ENCODE results near the gene KCNK17.
"Not testable (repeated sequence)": the region's sequence is repeated elsewhere in the genome, so short reads cannot be mapped to it uniquely, and the experiment has no call there.

Gene KCNK17

DNA sequence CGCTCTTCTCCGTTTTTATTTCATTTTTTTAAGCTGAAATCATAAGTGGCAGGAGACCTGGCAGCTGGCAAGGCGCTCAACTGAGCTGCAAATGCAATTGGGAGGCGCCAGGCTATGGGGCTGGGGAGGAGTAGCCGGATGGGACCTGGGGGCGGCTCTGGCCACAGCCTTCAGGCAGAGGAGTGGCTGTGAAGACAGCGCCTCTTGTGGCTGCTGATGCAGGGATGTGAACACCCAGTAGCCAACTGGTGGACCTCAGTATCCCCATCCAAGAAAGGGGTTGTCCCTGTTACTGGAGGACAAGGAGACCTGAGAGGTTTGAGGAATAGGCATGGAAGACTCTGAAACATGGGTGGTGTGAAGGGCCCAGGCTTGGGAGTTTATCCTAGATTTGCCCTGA is 12.6 kb downstream of the KCNK17 start:
- FAIRE-seq: no peak

DNA sequence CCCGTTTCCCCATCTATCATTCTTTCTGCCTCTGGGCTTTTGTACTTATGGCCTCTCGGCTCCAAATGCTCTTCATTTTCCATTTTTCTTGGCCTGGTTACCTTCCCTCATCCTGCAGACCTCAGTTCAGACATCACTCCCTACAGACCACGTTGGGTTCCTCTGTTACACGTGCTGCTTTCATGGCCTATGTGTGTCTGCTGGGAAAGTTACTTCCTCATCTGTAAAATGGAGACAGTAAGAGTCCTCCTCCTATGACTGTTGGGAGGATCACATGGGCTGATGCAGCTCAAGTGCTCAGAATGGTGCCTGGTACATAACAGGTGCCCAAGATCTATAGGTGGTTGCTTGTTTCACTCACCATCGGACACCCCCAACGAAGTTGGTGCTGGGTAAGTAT is 13.5 kb downstream of the KCNK17 start:
- no peak for FAIRE-seq

DNA sequence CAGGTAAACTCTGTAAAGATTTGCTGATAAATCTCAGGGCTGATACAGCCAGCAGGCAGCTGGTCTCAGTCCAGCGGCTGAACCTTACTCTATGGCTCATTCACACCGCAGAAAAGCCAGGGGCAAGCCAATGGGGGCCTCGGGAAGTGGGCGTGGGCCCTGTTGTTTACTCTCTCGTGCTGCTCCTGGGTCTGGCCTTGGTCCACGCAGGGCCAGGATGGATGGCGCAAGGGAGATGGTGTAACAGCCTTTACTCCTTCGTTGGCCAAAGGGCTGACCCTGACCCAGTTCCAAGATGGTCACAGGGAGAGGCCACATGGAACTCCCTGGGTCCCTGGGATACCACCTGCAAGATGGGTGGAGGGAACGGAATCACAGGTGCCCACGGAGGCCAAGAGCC is 16.2 kb downstream of the KCNK17 start:
- no peak for FAIRE-seq

DNA sequence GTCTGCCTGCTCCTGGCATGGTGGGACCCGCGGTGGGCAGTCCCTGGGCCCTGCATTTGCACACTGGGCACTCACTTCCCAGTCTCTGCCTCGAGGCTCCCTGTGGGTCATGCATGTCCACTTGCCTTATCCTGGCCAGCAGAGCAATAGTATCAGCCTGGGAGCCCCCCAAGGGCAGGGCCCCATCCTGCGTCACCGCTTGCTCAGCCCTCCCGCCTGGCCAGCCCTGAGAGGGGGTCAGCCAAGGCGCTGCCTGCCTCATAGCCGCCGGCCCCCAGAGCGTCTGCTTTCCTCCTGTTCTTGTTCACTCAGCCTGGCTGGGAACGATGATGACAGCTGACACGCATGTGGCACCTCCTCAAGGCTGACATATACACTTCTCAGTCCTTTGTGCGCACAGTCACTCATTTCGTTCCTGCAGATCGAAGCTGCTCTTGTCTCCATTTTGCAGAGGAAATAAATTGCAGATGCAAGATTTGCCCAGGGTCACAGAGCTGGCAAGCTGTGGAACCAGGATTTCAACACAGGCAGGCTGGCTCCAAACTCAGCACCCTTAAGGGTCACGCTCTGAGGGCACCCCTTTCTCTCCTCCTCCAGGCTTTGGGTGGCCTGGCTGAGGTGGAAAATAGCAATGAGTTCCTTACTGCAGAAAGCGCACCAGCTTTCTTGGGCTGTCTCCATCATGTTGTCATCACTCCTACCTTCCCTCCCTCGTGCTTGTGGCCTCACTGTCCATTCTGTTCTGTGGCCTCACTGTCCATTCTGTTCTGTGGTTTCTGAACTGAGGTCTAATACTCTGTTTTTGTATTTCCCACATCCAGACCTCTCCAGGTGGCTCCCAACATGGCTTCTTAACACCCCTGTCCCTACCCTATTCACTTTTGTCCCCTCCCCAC is 17.2 kb downstream of the KCNK17 start:
- no peak for FAIRE-seq

DNA sequence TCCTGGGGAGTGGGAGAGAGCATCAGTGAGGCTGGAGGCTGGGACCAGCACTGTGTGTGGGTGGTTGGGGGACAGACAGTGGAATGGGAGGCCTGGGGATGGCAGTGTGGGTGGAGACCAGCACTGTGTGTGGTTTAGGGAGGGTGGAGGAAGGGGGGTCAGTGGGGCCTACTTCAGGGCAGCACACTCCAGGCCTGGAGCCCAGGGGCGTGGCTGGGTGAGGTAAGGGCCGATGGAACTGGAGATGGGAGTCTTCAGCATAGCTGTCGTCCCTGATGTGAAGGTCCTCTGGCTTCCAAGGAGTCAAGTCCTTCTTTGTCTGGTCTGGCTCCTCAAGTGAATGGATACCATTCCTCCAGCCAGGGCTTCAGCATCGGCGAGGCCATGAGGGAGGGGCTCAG is 18.6 kb downstream of the KCNK17 start:
- FAIRE-seq: no peak

DNA sequence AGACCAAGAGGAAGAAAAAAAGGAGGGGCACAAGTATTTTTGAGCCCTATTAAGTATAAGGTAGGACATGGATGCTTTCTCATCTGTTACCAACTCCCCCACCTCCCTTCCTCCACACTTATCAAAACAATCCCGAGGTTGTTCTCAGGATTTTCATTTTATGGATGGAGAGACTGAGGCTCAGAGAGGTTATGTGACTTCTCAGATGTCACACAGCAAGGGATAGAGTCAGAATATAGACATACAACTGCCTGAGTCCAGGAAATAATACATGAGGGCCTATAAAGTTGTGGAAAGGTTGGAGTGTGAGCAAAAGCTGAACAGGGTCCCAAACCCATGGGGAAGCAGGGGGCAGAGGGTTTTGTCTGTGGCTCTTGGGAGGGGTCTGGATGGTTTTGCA is 19.3 kb downstream of the KCNK17 start:
- no peak for FAIRE-seq

DNA sequence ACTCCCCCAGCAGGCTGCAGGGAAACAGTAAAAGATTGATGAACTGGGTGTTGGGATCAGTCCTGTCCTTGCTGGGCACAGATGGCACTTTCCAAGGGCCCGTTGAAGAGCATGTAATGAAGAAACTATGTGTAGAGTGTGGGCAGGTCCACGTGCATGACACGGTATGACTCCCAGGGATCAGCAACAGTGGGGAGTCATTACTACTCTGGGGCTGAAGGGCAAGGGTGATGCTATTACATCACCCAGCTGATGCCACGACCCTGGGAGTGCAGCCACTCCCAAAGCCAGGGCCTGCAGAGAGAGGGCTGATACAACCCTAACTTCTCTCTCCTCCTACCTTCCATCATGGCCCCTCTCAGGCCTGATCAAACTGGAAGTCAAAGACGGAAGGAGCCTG is 20.1 kb downstream of the KCNK17 start:
- no peak for FAIRE-seq

DNA sequence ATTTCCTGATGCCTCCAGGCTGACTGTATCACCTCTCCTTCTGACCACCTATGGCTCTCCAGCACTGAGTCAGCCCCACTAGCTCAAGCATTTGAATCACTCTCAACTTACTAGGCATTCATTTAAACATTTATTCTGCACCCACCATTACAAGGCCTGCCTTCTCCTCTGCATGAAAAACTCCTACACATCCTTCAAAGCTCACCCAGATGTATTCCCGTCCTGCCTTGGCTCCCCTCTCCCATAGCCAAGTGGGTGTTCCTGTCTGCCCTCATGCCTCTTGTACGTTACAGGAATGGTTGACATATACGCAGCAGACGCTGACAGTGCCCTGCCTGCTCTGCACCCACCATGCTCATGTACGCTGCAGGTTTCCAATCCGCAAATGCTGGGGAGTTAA is 21.6 kb downstream of the KCNK17 start:
- FAIRE-seq: no peak

DNA sequence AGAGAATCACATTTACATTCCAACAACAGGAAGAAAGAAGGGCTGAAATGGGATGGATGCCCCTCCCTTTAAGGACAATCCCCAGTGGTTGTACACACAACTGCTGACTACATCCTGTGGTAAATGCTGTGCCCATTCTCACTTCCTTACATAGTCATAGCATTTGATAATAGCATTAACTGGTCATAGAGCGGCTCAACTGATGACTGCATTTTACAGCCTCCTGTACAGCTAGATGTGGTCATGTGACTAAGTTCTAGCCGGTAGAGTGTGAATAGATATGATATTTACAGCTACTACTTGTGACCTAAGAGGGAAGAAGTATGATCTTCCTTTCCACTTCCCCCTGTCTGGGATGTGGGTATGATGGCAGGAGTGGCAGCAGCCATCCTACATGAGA is 24.7 kb downstream of the KCNK17 start:
- no peak for FAIRE-seq

DNA sequence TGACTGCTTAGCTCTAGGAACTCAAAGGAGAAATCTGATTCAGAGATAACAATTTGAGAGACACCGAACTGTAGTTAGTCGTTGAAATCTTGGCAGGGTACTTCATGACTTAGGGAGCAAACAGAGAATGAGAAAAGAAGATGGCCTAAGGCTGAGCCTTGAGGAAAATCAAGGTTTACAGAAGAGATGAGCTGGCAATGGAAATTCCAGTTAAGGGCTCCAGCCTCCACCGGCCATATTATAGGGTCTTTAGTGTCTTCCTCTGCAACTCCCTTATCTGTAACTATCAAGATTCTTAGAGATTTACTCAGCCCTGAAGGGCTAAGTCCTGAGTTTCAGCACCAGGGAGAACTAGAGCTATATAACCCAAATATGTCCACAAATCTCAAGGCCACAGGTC is 26.6 kb downstream of the KCNK17 start:
- no peak for FAIRE-seq

DNA sequence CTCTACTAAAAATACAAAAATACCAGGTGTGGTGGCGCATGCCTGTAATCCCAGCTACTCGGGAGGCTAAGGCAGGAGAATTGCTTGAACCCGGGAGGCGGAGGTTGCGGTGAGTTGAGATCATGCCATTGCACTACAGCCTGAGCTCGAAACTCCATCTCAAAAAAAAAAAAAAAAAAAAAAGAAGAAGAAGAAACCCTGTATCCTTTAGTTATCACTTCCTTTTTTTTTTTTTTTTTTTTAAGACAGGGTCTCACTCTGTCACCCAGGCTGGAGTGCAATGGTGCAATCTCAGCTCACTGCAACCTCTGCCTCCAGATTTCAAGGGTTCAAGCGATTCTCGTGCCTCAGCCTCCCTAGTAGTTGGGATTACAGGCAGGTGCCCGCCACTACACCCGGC is 27.6 kb downstream of the KCNK17 start:
- not testable (repeated sequence) for FAIRE-seq

DNA sequence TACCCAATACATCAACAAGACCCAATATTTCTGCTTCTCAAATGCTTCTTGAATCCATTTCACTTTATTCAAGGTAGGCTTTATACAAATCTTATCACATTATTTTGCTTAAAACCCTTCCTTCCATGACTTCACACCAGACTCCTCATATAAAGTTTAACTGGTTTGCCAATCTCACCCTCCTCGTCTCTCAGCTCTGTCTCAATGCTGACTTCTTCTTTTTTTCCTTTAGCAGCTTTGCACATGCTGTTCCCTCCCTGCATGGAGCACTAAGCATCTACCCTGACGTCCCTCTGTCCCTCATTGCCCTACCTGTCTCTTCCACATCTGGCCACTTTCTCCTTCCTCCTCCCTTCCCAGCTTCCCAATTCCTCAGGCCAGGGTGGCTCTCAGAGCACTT is 31.4 kb downstream of the KCNK17 start:
- no peak for FAIRE-seq

DNA sequence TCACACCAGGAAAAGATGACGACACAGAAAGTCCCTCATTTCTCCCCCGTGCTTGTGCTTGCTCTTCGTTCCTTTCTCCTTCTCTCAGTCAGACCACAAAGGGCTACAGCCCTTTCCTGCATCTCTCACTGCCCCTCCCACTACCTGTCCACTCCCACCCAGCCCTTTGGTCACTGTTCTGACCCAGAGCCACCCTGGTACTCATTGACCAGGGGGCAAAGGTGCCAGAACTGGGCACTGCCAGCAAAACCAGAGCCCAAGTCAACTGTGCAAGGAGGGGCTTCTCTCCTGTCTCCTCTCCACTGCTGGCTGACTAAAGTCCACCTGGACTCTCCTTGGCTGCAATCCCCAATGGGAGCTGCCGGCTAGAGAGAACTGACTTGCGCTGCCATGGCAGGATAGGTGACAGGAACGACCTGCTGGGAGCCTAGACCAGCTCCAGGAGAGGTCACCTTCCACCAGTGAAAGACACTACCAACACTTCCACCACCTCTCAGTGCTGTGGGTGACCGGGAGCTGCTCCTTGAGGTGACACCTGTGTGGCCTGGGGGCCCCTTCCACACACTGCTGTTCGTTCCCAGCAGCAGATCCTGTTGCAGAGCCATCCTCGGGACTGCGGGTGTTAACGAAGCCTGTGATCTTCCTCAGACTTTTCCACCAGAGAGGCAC is 32.8 kb downstream of the KCNK17 start:
- FAIRE-seq: no peak

DNA sequence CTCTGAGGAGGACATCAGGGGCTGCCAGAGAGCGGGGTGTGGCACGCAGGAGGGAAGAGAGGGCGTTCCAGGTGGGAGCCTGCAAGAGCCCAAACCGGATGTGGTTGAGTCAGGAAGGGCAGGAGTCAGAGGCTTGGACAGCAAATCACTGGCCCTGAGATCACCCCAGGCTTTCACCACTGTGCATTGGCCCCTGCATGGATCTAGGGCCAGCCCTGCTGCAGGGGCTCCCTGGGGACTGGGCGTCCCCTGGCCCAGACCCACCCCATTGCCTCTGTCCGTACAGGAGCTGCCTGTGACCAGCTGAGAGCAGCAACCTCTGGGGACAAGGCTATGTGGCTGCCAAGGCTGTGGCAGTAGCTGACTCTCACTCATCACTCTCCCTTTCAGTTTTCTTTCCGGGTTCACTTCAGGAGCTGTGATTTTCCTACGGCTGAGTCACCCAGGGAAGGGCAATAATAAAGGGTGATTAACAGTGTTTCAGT is 33.9 kb downstream of the KCNK17 start:
- FAIRE-seq: no peak

DNA sequence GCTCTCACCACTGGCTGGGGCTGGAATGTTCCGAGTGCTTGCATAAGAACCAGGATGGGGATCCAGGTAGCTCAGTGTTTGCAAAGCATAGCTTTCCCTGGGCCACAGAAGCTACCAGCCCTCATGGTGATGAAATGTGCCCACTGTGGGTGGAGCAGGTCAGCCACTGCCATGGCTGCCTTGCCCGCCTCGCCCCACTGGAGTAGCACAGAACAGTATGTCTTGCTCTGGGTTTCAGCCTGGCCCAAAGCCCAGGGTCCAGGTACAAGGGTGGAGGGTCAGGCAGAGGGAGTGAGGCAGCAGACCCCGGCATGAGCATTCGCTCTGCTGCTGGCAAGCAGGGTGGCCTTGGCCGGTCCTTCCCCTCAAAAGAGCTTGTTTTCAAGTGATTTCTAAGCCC is 34.7 kb downstream of the KCNK17 start:
- no peak for FAIRE-seq

DNA sequence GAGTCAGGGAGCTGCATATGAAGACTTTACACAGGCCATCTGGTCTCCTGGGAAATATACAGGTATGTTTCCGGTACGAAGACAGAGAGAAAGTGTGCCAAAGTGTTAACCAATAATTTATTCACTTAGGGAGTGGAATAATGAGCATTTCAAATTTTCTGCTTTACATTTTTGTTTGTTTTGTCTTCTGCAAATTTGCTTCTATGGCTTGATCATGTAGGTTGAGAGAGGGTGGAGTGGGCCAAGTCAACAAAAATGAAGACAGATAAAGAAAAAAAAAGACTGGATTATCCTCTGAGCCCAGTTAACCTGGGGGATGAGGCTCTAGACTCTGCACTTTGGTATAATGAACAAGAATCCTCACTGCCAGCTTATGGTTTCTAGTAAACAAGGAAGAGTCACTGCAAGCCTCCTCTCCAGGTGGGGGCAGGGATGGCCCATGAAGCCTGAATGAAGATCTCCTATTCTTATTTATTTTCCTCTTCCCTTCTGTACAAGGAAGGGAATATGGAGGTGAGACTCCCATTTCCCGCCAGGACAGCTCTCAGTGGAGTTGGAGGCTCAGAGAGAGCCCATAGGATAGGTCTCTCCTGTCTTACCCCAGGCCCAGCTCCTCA is 37.7 kb downstream of the KCNK17 start:
- FAIRE-seq: no peak

DNA sequence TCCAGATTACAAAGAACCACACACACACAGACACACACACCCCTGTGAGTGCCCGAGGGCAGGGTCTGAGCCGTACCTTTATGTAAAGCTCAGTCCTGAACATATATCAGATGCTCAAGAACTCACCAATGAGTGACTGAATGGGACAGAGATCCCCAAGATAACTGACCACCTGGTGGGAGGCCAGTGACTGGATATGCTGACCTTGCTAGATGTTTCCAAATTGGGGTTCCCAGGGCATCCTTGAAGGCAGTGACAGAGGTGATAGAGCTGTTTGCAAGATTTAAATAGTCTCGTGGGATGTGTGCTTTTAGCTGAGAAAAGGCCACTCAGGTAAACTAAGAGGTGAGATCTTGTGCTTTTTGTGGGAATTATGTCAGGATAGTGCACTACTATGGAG is 39.3 kb downstream of the KCNK17 start:
- no peak for FAIRE-seq

DNA sequence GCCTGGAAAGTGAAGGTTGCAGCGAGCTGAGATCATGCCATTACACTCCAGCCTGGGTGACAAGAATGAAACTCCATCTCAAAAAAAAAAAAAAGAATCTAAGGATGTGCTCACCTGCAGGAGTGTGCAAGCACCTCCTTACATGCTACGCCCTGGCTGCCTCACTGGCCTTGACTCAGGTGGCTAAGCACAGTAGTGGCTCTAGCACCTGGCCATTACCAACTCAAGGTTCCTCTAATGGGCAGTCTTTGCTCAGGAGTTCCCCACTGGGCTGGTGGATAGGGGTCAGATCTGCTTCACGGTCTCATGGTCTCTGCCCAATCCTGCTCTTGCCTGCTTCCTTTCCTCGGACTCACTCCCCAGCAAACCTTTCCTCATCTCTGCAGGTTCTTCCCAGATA is 39.7 kb downstream of the KCNK17 start:
- FAIRE-seq: no peak

DNA sequence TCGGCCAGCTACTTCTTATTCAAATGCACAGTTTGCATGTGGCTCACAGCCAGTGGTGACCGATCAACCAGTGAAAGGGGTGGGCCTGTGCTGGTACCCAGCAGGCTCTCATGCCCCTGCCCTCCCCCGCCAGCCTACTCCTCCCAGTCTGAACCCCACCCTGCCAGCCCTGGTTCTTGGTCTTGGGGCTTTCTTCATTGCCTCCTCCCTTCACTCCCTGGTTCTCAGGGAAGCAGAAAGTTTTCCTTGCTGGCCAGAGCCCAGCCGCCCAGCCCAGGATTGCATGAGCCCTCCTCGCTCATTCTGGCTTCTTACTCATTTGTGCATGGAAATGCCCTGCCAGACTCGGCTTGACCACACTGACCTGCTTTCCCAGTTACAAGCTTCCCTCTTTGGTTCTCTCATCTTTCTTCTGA is 40.8 kb downstream of the KCNK17 start:
- FAIRE-seq: no peak

DNA sequence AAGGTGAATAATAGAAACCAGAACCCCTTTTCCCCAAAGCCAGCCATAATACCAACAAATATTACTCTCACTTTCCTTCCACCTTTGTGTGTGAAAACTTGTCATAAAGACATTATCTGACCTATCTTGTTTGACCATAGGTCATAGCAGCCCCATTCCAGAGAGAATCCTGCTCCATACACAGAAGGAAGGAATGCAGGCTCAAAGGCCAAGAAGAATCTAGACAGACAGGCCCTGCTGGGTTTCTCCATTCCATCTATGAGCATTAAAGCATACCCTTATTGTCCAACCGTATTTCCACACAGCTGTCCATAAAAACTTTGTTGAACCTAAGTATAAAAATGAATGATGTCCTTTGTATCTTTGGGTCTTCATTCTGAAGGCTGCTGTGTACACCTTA is 44.3 kb downstream of the KCNK17 start:
- FAIRE-seq: no peak

DNA sequence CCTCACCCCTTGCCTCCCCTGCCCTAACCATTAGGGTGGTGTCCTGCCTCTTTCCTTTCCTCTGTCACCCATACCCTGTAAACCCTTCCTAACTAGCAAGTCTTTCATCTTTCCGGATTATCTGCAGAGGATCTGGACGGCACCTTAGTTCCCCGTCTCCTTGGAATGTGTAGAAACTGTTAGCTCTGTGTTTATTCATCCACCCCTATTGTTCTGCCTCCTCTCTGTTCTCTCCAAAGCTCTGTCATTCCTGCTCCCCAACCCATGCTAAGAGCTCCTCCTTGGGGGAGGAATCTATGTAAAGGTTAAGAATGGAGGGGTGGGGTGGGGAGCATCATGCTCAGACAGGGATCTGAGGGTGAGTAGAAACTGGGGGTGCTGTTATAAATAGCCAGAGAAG is 45.5 kb downstream of the KCNK17 start:
- FAIRE-seq: no peak

DNA sequence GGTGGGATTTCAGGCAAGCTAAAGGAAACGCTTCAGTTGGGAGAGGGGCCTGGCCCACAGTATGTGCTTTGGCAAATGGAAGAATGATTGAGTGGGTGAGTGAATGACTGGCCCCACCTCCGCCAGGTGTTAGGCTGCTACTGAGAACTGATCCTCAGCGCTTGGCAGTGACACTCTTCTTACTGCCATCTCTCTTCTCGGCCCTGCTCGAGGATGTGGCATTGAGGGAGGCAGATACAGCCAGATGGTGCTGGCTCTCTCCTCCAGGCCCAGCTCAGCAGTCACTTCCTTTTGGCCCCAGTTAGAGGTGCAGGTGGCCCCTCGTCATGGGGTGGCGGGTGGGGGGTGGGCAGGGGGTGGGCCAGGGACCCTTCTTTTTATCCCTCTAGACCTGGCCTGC is 46.0 kb downstream of the KCNK17 start:
- FAIRE-seq: no peak

DNA sequence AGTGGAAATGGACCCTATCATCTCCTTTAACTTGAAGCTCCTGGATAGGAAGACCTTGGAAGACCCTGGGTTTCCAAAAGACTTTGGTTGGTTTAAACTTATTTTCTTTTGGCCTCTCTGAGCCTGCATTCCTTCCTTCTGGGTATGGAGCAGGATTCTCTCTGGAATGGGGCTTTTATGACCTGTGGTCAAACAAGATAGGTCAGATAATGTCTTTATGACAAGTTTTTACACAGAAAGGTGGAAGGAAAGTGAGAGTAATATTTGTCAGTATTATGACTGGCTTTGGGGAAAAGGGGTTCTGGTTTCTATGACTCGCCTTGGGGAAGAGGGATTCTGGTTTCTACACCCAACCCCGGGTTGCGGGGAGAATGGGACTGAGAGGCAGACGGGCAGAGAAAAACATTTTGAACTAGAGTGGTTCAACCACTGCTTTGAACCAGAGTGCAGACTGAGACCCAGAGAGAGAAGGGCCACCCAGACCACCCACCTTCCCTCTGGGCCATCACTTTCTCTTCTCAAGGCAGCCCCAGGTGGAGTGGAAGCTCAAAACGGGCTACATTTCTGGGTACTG is 47.4 kb downstream of the KCNK17 start:
- FAIRE-seq: no peak

DNA sequence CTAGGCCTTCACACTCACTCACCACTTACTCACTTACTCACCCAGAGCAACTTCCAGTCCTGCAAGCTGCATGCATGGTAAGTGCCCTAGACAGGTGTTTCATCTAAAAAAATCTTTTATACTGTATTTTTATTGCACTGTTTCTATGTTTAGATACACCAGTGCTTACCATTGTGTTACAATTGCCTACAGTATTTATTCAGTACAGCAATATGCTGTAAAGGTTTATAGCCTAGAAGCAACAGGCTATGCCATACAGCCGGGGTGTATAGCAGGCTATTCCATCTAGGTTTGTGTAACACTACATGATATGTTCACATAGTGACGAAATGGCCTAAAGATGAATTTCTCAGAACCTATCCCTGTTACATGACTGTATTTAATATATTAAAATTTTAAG is 47.8 kb downstream of the KCNK17 start:
- FAIRE-seq: peak; percentile 88

Data from colon (tissue), 2 donors.